HG03095 (cell line): ENCODE data around the gene PPP1R1C.
A peak's percentile ranks its signal among the peaks of the same experiment; 100 is the strongest.

ENCODE experiments used
- ATAC-seq: cut with Tn5 transposase; IDR thresholded peaks from one replicate; pipeline ENCODE4 v1.9.1; 2021; ENCODE audit warnings: moderate library complexity; ENCODE audit not compliant: unreplicated experiment

Gene PPP1R1C

DNA sequence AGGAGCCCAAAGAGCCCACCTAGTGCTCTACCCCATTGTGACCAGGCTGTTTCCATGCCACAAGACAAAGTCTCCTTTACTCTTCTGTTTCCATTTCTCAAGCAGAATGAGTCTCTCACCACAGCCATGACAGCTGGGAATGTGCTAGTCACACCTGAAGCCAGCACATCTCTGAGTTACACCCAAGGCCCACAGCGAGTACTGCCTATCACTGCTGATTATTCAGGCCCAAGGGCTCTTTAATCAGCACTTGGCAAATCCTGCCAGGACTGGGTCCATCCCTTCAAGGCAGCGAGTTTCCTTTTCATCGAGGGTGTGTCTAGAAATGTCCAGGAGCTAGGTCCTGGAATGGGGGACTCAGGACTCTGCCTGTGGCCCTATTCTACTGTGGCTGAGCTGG lies 14.6 kb upstream of the PPP1R1C start:
- no peak for ATAC-seq

GRCh38 chr2:181972431-181973170 lies 13.1 kb upstream of the PPP1R1C start:
- ATAC-seq: no peak

DNA sequence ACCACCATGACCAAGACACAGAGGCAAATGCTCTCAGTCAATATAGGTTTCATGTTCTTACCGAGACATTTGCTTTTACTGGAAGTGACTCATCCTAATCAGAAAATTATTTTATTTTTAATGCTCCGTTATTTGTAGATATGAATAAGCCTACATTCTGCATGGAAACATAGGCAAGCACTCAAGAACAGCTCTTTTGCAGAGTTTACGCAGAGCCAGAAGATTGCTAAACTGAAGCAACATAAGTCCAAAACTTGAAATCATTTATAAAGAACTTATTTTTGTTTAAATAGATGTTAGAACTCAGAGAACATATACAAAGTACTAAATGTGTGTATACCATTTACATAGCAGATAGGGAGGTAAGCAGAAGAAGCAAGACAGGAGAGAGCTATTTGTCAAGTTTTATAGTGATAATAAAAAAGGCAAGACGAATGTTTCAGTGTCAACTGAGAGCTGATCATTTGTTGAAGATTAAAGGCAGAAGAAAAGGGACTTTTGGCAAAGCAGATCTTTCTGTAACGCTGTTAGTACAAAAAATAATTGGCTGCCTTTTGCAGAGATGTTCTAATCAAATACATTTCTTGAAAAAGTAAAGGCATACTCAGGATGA lies 12.4 kb upstream of the PPP1R1C start:
- no peak for ATAC-seq

- peak; percentile 73 for ATAC-seq
These were observed 7.8 kb upstream of the PPP1R1C start for GRCh38 chr2:181977661-181978350.

- peak; percentile 28 for ATAC-seq
These were observed 7.1 kb upstream of the PPP1R1C start for GRCh38 chr2:181978351-181979150.

GRCh38 chr2:181984060-181984459 lies 1.6 kb upstream of the PPP1R1C start:
- ATAC-seq: no peak

GRCh38 chr2:181984814-181985631 lies 630 bp upstream of the PPP1R1C start:
- no peak for ATAC-seq

DNA sequence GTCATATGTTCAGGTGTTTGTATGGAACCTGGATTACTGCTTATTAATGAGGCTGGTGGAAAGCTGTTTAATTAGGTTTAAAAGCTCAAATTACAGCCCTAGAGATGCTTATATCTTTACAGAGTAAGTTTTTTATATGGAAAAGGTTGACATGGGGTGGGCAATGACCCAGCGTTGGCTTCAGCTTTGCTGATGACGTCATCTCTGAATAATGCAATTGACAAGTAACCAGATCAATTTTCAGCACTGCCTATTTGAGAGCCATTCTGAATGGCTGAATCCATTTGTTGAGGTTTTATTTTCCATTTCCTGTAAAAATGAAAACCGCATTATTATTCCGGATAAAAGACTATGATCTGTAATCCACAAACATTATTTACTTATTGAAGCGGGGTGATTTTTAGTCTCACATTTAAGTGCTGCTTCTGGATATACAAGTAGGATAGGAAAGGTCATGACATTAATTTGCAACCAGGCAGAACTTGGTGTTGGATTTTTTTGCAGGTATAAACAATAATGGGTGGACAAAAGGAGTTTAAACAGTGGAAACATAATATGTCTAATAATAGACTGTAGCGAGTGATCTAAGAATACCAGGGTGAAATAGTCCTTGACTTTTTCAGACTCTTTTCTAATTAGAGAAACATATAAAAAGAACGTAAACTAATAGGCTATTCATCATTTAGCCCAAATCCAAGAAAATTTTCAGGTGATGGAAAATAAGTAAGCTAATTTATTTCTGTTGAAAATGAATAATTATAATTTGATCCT lies 2.7 kb downstream of the PPP1R1C start:
- no peak for ATAC-seq

DNA sequence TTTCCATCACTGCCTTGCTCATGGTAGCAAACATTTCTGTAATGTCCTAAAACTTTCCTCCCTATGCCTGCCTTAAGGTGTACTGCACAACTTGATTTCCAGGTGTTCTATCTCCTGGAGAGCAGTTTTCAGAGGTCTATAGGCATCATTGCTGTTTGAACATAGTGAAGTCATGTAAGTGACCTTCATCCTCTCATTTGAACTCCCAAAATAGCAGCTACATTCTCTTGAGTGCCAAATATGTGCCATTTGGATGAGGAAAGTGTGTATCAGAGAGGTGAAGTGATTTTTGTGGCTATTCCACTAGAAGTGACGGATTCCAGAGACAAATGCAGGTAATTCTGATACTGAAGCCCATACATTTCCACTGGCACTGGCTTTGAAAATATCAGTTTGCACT lies 3.4 kb downstream of the PPP1R1C start:
- no peak for ATAC-seq

GRCh38 chr2:181991171-181991885 lies 5.7 kb downstream of the PPP1R1C start:
- peak; percentile 94 for ATAC-seq

GRCh38 chr2:181992776-181993175 lies 7.1 kb downstream of the PPP1R1C start:
- peak; percentile 71 for ATAC-seq

DNA sequence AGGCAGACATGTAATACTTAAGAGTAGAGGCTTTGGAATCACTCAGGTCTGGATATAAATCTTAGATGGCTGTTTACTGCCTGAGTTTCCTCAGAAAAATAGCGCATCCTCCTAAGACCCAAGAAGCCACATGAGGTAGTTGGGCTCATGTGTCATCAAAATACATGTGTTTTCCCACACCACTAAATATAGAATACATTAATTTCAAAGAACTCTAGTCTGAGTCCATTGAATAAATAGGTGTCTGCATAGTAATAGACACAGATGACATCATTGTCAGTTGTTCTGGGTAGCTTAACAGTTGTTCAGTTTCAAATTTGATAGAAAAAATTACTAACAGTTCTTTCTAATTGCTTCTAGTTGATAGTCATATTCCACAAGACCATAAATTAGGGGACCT lies 9.6 kb downstream of the PPP1R1C start:
- no peak for ATAC-seq

- ATAC-seq: no peak
These were observed 12.6 kb downstream of the PPP1R1C start for GRCh38 chr2:181998041-181998835.

GRCh38 chr2:181998891-181999654 lies 13.4 kb downstream of the PPP1R1C start:
- ATAC-seq: no peak

DNA sequence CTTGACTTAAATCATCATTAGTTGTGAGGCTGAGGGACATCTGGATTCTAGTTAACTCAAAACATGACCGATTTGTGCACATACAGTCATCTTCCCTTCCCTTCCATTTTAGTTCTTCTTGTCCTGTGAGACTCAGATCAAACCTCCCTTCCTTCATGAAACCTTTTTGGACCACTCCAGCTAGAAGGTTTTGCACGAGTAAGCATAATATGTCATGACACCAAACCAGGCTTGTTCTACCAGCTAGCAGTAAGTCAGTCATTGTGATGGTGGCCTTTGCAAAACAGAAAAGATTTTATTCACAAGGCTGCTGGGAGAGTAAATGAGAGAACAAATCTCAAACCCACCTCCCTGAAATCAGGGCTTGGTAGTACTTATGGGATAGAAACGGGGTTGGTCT lies 14.3 kb downstream of the PPP1R1C start:
- no peak for ATAC-seq

DNA sequence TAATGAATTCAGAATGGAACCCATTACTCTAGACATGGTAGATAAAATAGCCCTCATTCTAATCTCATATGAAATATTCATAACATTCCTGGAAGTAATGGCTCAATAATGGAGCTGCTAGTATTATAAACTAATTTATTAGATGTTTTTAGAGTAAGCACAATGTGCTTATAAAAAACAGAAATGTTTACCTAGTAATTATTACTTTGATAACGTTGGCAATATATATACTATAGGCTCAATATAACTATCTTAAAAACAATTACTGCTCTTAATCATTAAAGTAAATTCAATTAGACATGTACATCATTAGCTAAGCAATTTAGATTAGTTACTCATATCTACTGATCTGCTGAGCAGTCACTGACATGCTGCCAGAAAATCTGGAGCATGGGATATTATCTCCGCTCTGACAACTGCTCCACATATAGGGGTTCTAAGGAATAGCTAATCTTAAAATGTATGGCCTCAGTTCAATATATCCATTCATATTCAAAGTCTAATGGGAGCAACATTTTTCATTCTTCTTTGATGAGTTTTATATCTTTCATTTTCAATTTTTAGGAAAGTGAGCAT lies 19.4 kb downstream of the PPP1R1C start:
- no peak for ATAC-seq
